ENCODE data around the gene UGT1A6.
"Not testable (repeated sequence)": the region's sequence is repeated elsewhere in the genome, so short reads cannot be mapped to it uniquely, and the experiment has no call there.

Gene UGT1A6

DNA sequence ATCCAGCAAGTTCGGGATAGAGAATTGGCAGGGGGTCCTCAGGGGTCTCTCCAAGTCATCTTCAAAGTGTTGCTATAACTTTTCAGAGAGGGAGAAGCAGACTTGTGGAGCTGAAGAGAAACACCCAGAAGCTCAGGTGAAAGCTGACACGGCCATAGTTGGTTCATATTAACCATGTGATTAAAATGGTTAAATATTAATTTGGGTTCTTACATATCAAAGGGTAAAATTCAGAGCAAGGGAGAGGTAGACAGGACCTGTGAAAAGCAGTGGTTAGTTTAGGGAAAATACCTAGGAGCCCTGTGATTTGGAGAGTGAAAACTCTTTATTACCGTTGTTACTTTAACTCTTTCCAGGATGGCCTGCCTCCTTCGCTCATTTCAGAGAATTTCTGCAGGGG is at the start of gene UGT1A6:
TSS of gene UGT1A6 (plus strand) at position 243 of the 400 bp plus-strand sequence. CDS start at position 358, 115 bp downstream.
- DNase-seq = no peak

DNA sequence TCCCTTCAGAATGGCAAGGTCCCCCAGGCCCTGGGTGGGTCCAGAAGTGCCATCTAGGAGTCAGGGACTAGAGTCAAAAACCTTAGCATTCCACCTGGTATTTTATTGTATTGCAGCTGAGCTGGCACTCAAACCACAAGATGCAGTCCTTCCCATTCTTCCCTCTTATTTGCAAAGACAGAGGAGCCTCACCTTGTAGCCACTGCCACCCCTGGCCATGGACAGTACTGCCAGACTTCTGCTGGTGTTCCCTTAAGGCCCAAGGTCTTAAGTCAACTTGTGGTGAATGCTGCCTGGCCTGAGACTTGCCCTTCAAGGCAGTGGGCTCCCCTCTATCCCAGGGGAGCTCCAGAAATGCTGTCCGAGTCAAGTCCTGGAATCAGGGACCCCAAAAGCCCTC is 49.6 kb upstream of the UGT1A6 start:
- no peak for DNase-seq

DNA sequence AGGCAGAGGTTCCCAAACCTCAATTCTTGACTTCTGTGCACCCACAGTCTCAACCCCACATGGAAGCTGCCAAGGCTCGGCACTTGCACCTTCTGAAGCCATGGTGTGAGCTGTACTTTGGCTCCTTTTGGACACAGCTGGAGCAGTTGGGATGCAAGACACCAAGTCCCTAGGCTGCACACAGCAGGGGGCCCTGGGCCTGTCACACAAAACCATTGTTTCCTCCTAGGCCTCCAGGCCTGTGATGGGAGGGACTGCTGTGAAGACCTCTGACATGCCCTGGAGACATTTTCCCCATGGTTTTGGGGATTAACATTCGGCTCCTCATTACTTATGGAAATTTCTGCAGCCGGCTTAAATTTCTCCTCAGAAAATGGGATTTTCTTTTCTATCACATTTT is 46.7 kb upstream of the UGT1A6 start:
- not testable (repeated sequence) for DNase-seq

DNA sequence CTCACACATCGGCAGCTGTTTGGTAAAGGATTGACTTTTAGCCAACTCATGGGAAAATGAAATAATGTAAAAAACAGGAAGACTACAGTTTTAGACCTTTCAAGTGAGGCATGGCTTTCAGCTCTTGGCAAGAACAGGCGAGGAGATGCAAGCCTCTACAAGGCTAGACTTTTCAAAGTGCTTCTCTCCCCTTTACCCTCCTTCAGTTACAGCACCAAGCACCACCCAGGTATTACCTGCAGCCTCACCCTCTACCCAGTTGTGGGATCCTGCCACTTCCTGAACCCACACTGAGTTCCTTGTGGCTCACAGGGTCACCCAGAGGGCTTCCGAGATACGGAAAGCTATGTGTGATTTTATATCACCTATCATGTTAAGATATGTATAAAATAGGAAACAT is 41.7 kb upstream of the UGT1A6 start:
- DNase-seq = no peak

DNA sequence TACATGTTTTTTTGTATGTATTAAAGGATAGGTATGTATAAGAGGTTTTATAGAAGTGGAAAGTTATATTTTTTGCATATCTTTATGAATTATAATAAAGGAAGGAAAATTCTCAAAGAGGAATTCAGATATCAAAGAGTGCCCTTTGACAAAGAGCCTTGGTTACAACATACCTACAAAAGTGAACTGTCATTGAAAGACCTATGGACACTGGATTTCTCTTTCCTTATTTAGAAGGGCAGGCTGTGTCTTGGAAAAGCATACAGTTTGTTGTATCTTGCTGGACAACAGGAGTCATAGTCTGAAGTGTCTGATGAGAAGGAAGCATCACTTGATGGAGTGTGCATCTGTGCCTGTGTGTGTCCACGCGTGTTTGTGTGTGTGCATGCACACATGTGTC is 41.3 kb upstream of the UGT1A6 start:
- DNase-seq = no peak

DNA sequence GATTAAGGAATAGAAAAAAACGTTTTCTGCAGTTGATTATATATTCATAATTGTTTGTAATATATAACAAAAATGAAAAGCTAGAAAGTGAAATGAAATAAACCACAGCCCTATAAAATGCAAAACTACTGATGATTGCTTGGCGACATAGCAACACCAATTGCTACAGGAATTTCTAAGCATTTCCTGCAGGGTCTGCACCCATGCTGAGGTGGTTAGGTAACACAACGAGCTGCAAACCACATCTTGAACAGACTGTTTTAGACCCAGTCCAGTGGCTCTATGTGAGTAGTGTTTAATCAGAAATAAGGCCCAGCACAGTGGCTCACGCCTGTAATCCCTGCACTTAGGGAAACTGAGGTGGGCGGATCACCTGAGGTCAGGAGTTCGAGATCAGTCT is 38.2 kb upstream of the UGT1A6 start:
- DNase-seq = no peak

DNA sequence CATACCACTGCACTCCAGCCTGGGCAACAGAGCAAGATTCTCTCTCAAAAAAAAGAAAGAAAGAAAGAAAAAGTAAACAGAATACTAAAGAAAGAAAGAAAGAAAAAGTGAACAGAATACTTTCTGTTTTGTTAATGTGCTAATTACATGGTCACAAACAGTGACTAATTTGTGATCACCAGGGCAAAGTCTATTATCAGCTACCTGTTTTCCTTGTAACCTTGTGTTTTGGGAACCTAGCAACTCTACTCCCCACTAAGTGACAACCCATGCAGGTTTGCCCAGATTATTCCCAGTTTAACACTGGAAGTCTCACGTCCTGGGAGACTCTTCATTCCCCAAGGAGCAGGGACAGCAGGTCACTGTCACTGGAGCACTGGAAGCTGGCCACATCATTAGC is 37.6 kb upstream of the UGT1A6 start:
- DNase-seq = no peak

DNA sequence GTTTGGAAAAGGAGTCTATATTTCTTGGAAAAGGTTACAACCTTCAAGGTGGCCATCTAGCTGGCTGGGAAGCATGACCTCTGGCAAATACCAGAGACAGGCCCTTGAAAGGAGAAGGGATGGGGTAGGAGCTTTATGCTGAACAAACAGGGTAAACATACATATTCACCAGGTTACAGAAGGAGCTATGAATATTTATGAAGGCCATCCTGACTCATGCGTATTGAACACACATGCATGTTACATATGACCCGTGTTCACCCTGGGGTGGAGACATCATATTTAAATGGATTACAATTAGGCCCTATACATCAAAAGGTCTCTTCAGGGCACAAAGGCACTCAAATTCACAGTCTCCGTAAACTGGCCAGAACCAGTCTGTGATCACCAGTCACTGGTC is 36.7 kb upstream of the UGT1A6 start:
- not testable (repeated sequence) for DNase-seq

DNA sequence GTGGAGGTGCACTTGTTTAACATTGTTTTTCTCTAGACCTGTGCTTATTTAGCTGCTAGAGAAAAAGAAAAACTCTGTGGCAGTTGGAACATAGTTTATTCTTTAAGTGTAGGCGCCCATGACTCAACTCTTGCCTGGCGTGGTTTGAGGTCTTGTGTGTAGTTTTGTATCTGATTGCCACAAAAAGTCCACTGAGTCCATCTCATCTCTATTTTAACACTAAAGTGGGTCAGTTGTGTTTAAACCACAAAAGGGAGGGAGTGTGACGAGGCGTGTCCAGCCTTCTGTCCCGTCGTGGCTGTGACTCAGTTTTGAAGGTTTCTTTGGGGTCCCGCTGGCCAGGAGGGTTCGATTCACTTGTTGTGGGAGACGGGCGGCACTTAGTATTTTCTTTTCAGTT is 36.2 kb upstream of the UGT1A6 start:
- DNase-seq = no peak

DNA sequence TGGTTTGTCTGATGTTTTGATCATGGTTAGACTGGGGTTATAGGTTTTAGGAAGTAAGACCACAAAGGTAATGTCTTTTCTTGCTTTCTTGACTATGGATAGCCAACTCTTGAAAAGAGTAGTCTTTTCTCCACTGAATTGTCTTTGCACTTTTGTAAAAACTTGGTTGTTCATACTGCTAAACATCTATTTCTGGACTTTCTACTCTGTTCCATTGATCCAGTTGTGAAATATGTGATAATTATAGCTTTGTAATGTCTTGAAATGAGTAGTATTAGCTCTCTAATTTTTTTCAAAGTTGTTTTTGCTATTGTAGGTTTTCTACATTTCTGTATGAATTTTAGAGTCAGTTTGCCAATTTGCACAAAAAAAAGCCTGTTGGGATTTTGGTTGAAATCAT is 34.1 kb upstream of the UGT1A6 start:
- no peak for DNase-seq

DNA sequence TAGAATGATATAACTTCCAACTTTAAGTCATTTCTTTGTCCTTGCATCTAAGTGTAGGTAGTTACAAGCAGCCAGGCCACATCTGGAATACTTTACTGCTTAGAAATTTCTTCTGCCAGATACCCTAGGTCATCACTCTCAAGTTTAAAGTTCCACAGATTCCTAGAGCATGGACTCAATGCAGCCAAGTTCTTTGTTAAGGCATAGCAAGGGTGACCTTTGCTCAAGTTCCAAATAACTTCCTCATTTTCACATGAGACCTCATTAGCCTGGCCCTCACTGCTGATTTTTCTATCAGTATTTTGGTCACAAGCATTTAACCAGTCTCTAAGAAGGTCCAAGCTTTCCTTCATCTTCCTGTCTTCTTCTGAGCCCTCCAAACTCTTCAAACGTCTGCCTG is 28.8 kb upstream of the UGT1A6 start:
- DNase-seq = no peak

DNA sequence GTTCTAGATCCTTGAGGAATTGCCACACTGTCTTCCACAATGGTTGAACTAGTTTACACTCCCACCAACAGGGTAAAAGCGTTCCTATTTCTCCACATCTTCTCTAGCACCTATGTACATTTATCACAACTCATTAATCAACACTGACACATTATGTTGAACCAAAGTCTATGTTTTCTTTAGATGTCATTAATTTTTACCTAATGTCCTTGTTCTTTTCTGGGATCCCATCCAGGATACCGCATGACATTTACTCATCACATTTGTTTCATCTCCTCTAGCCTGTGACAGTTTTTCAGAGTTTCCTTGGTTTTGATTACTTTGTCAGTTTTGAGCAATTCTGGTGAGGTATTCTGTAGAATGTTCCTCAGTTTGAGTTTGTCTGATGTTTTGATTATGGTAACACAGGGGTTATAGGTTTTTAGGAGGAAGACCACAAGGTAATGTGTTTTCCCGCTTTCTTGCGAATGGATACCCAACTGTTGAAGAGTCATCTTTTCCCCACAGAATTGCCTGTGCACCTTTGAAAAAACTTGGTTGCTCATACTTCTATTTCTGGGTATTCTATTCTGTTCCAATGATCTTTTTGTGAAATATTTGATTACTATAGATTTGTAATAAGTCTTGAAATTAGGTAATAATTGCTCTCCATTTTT is 24.0 kb upstream of the UGT1A6 start:
- no peak for DNase-seq

DNA sequence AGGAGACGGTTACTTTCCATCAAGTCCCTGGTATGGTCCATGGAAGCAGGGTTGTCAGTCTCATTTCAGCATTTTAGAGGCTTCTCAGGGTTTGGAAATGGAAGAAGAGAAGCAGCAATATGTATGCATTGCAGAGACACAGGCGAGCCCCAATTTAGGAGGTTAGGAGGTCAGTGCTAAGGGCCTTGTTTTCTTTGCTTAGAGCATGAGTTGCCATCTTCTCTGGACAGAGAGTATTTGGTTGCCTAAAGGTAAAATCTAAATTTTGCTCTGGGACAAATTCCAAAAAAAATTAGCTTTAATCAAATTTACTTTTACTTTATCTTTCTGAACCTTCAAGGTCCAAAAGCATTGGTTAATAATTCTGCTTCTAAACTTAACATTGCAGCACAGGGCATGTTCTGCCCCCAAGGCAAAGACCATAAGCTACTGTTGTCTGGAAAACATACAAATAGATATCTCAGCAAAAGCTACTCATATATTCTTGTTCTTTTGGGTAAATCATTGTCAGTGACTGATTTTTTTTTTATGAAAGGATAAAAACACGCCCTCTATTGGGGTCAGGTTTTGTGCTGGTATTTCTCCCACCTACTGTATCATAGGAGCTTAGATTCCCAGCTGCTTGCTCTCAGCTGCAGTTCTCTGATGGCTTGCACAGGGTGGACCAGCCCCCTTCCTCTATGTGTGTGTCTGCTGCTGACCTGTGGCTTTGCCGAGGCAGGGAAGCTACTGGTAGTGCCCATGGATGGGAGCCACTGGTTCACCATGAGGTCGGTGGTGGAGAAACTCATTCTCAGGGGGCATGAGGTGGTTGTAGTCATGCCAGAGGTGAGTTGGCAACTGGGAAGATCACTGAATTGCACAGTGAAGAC is 21.2 kb upstream of the UGT1A6 start, which contains the start of gene UGT1A9:
TSS of gene UGT1A9 (plus strand) at position 609 of the 872 bp plus-strand sequence. CDS start at position 646, 37 bp downstream.
- DNase-seq = no peak

DNA sequence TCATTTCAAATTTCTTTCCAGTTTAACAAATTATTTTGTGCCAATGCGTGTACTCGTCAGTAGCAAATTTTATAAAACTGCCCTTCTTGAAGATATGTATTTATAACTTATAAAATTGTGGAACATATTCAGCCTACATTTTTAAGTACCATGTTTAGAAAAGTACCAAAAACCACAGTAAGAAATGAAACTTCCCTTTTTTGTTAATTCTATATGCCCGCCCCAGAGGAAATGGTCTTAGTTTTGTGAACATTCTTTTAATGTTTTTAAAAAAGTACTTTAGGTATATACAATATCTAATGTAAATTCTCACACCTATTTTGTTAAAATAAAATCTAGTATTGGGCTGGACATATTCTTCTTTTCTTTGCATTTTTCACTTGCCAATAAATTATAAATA is 19.8 kb upstream of the UGT1A6 start:
- DNase-seq = no peak

DNA sequence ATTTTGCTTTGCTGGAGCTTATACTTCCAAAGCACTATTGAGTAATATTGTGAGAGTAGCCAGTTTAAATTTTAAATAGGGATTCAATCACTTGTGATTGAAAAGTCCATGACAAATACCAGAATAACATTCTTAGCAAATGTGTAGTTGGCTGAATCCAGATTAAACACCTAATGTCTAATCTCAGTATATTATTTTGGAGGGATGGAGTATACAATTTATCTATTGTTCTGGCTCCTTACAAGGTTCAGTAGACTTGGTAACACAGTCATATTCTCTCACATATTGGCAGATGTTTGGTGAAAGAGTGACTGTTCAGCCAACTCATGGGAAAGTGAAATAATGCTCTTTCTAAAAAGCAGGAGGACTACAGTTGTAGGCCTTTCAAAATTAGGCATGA is 18.8 kb upstream of the UGT1A6 start:
- no peak for DNase-seq

DNA sequence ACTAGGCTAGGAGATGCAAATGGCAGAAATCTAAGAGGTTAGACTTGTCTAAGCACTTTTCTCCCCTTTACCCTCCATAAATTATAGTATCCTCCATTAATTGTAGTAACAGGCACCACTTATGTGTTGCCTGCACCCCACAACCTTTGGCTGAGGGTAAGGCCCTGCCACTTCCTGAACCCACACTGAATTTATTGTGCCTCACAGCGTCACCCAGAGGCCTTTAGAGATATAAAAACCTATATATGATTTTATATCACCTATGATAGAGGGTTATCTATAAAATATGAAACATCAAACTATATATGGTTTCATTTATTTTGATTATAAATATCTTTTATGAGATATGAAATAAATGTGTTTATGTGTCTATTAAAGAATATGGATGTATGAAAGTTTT is 18.4 kb upstream of the UGT1A6 start:
- no peak for DNase-seq

DNA sequence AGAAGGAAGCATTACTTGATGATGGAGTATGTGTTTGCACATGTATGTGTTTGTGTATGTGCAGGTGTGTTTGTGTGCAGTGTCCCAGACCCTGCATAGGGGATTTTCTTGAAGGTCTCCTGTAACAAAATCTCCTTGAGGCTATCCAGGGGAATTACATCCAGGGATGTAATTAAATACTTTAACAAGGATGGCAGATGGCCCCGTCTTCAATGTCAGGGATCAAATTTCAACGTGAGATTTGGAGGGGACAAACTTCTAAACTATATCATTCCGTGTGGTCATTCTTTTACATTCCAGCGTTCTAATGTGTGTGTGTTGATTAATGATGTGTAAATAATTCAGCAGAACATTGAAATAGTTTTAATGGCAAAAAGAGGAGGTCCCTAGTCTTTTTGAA is 17.7 kb upstream of the UGT1A6 start:
- peak in 1 of 2 experiments; percentile 10 for DNase-seq

DNA sequence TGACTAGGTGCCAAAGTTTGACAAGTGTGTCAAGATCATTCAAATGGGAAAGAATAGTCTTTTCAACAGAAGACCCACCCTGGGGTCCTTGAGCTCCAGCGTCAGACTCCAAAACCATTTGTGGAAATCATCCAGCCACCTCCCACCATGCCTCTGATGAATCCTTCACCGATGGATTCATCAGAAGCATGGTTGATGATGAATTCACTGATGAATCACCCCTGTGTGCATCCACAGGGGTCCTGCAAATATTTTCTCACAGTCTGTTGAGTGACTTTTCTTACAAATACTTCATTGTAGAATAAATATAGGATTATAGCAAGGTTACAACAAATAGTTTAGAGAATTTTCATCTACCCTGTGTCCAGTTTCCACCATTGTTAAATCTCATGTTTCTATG is 16.6 kb upstream of the UGT1A6 start:
- DNase-seq = no peak

DNA sequence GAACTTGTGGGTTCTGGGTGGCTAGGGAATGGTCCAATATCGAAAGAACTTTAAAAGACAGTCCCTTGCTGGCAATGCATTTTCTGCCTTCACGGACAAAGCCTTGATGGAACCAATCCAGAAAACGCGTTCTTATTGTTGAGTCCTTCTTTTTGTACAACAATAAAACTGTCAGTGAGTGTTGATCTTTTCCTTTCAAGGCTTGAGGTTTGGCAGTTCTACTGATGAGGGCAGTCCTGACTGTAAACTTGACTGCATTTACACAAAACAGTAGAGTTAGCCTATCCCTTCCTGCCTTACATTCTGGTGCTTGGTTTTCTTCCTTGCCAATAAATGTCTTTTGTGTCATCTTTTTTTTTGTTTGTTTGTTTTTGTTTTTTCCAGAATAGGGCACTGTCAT is 13.5 kb upstream of the UGT1A6 start:
- DNase-seq = no peak

DNA sequence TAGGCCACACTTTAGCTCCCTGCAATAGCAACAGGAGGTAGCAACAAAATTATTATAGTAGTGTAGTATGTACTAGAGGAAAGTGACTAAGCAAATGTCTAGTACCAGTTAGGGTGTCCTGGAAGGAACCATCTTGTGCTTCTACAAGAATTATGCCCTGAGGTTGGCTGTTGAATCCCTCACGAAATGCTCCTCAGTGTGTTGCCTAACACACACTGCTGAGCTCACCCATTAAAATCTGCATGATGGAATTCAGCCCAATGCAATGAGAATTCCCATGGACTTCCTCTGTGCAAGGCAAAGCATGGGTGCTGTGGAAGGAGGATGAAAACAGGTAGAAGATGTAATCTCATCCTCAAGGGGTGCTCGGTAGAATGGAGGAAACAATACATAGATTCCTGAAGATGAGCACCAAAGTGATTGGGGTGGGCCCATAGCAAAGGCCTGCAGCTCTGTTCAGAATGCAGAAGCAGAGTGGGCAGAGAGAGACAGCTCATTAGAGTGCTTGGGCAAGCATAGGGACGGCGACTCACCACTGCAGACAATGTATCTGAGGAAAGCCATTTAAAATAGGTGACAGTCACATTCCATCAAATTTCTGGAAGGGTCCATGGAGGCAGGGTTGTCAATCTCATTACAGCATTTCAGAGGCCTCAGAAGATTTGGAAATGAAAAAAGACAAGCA is 12.2 kb upstream of the UGT1A6 start:
- DNase-seq = no peak

DNA sequence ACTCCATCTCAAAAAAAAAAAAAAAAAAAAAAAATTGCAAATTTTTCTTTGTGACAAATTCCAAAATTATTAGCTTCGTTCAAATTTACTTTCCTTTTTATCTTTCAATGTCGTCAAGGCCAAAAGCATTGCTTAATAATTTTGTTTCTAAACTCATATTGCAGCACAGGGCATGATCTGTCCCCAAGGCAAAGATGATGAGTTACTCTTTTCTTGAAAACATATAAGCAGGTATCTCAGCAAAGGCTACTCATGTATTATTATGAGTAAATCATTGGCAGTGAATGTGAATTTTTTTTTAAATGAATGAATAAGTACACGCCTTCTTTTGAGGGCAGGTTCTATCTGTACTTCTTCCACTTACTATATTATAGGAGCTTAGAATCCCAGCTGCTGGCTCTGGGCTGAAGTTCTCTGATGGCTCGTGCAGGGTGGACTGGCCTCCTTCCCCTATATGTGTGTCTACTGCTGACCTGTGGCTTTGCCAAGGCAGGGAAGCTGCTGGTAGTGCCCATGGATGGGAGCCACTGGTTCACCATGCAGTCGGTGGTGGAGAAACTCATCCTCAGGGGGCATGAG is 11.1 kb upstream of the UGT1A6 start, which contains the start of gene UGT1A7:
TSS of gene UGT1A7 (plus strand) at position 381 of the 579 bp plus-strand sequence. CDS start at position 418, 37 bp downstream.
- no peak for DNase-seq

DNA sequence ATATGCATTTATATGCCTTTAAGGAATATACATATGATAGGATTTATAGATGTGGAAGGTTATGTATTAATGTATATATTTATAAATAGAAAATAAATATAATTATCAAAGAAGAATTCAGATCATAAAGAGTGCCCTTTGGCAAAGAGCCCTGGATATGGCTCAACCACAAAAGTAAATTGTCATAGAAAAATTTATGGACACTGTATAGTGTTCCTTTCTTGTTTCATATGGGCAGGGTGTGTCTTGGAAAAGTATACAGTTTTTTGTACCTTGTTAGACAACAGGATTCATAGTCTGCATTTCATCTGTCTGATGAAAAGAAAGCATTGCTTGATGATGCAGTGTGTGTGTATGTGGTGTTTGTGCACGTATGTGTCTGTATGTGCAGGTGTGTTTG is 8.1 kb upstream of the UGT1A6 start:
- no peak for DNase-seq

DNA sequence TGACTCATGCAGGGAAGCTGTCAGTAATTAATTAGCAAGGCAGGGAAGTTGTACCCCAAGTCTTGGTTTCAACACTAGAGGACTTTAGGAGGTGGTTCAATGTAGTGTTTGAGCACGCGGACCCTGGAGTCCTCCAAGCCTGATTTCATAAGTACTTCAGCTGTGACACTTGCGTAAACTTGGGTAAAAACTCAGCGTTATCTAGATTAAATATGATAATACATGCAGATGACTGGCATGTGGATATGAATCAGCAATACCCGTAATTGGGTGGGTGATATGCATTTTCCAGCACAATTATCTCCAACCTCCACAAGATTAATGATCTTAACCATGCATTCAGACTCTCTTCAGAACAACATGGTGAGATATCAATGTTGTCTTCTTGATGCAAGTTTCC is 5.8 kb upstream of the UGT1A6 start:
- no peak for DNase-seq
